A549 treated with ZK216348 at 1 μM for 4 hours (cell line): Measurements from ENCODE around the gene MYLK2. TPM values are rescaled to one million over a fixed set of nuclear protein-coding genes. Genes with fewer than 3 reads are reported as not detected.

Experiments
- total RNA-seq: library from RNA; stranded (reverse); fragments of 200-300 nt; extraction: Qiagen RNA extraction; gene quantifications from 5 replicates; pipeline ENCODE4 v1.2.3, GENCODE V29; 2022; ENCODE audit warnings: low read depth

MYLK2 gene
- 0.22 to 1.2 TPM (median 0.55 TPM) in 5 replicates for total RNA-seq

DNA sequence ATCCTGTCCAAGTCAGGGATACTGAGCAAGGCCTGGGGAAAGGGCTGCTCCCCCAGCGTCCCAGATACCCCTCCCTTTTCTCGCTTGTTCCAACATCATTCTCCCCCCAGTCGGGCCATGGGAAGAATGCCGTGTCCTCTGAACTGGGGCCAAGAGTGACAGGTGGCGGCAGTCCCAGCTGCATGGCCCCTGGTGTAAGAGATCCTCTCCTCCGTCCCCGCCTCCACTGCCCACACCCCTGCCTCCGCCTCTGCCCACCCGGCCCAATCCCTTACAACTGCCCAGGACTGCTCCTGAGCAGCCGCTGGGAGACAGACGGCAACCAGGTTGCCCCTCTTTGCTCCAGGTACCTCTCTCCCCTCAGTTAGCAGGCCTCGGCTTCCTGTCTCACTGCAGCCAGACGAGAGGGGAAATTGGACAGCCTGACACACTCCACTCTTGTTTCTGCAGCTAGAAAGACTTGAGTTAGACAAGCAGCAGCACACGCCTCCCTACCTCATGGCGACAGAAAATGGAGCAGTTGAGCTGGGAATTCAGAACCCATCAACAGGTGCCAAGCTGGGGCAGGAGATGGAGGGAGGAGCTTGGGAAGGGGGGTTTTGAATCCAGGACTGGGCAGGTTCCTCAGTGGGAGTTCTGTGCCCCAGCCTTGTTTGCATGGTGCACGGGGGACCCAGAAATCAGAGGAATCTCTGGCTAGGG lies at the start of gene MYLK2:
TSS of gene MYLK2 (plus strand) at position 274 of the 702 bp plus-strand sequence. CDS start at position 499, 225 bp downstream.

DNA sequence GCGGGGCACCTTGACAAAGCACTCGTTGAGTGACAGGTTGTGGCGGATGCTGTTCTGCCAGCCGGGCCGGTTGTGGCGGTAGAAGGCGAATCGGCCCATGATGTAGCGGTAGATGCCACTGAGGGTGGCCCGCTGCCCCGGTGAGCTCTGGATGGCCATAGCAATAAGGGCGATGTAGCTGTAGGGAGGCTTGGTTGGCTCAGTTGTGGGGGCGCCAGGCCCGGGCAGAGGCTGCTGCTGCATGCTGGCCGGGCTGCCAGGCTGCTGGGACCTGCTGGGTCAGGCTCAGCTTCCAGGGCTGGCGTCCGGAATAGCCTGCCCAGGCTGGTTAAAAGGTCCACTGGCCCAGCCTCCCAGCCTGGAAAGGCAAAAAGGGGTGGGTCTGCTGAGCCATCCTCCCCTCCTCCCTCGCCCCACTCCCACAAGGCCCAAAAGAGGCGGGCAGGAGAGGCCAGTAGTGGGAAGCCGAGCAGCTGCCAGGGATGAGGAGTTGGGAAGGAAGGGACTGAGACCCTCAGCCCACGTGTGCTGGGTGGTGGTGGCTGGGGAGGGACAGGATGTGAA lies 26.2 kb downstream of the MYLK2 start, which contains the start of gene FOXS1:
TSS of gene FOXS1 (minus strand) at position 305 of the 564 bp plus-strand sequence. CDS start at position 243, 62 bp downstream.

DNA sequence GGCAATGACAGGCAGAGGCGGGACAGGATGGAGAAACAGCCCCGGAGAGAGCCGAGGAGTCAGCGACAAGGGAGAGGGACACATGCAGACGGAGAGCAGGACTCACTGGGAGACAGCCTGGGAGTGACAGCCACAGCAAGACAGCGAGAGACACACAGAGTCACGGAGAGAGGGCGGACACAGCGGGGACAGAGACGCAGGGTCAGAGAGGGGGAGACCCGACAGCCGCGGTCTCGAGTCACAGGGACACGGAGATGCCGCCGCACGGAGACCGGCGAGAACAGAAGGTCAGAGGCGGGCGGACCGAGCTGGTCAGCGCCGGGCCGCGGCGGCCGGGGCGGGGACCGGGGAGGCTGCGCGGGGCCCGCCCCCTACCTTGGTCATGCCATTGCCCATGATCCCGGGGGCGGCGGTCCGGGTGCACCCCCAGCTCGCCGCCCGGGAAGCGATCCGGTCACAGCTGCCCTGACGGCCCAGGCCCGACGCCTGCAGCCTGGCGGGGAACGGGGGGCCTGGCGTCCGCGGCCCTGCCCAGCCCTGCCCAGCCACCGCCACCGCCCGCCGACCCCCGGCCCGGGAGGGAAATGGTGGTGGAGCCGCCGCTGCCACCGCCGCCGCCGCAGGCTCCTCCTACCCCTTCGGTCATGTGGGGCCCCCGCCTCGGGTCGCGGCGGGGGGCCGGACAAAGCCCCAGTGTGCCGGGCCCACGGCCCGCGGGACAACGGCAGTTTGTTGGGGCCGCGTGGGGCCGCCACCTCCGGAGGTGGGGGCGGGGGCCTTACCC lies 51.0 kb downstream of the MYLK2 start, which contains the start of the genes DUSP15 and TTLL9:
TSS of gene DUSP15 (minus strand) at position 586 of the 784 bp plus-strand sequence. CDS start at position 396, 190 bp downstream.
TSS of gene TTLL9 (plus strand) at position 693 of the 784 bp plus-strand sequence. CDS start 493 bp downstream, outside the sequence.

Other genes starting within 250 kb of the MYLK2 start
- 269 to 530 TPM (median 412 TPM) in 5 replicates for gene ID1, start 214.1 kb upstream of the MYLK2 start, total RNA-seq
- gene COX4I2, start 181.4 kb upstream of the MYLK2 start, total RNA-seq, result not detected in 5 replicates
- 242 to 268 TPM (median 253 TPM) in 5 replicates for gene BCL2L1, start 96.5 kb upstream of the MYLK2 start, total RNA-seq
- 104 to 134 TPM (median 106 TPM) in 5 replicates for gene TPX2, start 80.1 kb upstream of the MYLK2 start, total RNA-seq
- gene FOXS1, start 26.2 kb downstream of the MYLK2 start, total RNA-seq, result 0.40 to 1.1 TPM (median 0.76 TPM) in 4 of 5 replicates, not detected in the other
- gene DUSP15, start 51.2 kb downstream of the MYLK2 start, total RNA-seq, result 0.62 to 1.3 TPM (median 0.90 TPM) in 5 replicates
- 0.13 TPM in 1 of 5 replicates, not detected in the others for gene TTLL9, start 51.3 kb downstream of the MYLK2 start, total RNA-seq
- 29.0 to 39.8 TPM (median 32.4 TPM) in 5 replicates for gene PDRG1, start 132.7 kb downstream of the MYLK2 start, total RNA-seq
- 0.02 to 0.03 TPM in 2 of 5 replicates, not detected in the others for gene XKR7, start 148.8 kb downstream of the MYLK2 start, total RNA-seq
- 0.28 to 0.88 TPM (median 0.41 TPM) in 5 replicates for gene CCM2L, start 191.1 kb downstream of the MYLK2 start, total RNA-seq
- gene HCK, start 232.9 kb downstream of the MYLK2 start, total RNA-seq, result 0.07 to 0.14 TPM in 2 of 5 replicates, not detected in the others